GM18868 (cell line): ENCODE data around the gene GABRR1.

Source experiments
- ATAC-seq: cut with Tn5 transposase; IDR thresholded peaks from one replicate; pipeline ENCODE4 v1.9.1; 2021; ENCODE audit warnings: mild to moderate bottlenecking, moderate library complexity; ENCODE audit not compliant: unreplicated experiment

Gene GABRR1

GRCh38 chr6:89221129-89221528 is 4.0 kb upstream of the GABRR1 start:
- no peak for ATAC-seq

GRCh38 chr6:89216411-89216810 is 747 bp downstream of the GABRR1 start:
- no peak for ATAC-seq

DNA sequence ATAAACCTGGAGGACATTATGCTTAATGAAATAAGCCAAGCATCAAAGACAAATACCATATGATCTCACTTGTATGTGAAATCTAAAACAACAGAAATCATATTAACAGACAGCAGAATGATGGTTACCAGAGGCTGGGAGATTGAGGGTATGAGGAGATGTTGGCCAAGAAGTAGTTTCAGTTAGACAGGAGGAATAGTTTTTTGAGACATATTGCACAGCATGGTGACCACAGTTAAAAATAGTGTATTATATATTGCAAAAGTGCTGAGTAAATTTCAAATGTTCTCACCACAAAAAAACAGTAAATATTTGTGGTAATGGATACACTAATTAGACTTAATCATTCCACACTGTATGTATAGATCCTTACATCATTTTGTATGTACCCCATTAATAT is 1.8 kb downstream of the GABRR1 start:
- ATAC-seq = no peak

GRCh38 chr6:89214197-89214596 is 3.0 kb downstream of the GABRR1 start:
- no peak for ATAC-seq

DNA sequence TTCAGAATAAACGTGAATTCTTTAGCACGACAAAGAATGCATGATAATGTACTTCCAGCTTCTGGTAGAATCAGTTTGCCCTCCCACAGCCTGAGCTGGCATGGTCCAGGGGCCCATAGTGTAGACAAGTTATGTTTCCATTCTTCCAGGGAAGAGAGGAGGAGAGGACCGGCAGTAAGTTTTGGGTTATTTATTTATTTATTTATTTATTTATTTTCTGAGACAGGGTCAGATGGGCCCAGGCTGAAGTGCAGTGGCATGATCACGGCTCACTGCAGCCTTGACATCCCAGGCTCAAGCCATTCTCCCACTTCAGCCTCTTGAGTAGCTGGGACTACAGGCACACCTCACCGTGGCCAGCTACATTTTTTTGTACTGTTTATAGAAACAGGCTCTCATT is 4.7 kb downstream of the GABRR1 start:
- no peak for ATAC-seq

- no peak for ATAC-seq
These were observed 7.7 kb downstream of the GABRR1 start for GRCh38 chr6:89209457-89209856.

- ATAC-seq = no peak
These were observed 8.6 kb downstream of the GABRR1 start for GRCh38 chr6:89208551-89208950.

GRCh38 chr6:89205819-89206218 is 11.3 kb downstream of the GABRR1 start:
- ATAC-seq = no peak

- ATAC-seq = no peak
These were observed 13.1 kb downstream of the GABRR1 start for GRCh38 chr6:89204096-89204495.

- no peak for ATAC-seq
These were observed 16.4 kb downstream of the GABRR1 start for GRCh38 chr6:89200706-89201215.

DNA sequence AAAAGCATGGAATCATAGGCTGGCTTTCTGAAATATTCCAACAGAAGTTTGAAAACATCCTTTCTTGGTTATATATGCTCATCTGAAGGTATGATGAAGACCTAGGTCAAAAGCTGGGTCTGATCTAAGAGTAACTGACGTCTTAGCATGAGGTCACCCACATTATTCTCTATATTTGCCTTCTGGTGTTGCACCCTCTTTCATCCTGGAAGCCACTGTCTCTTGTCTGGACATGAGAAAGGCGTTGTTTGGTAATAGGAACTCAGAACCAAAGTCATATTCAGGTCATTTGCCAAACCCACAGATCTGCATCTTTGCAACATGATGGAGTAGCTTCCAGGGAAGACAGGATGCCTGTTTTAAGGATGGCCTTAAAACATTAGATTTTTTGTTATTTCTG is 17.6 kb downstream of the GABRR1 start:
- ATAC-seq = no peak

GRCh38 chr6:89198235-89198634 is 18.9 kb downstream of the GABRR1 start:
- no peak for ATAC-seq

GRCh38 chr6:89197141-89197540 is 20.0 kb downstream of the GABRR1 start:
- ATAC-seq = no peak

- no peak for ATAC-seq
These were observed 22.6 kb downstream of the GABRR1 start for GRCh38 chr6:89194559-89194958.

GRCh38 chr6:89190741-89191140 is 26.4 kb downstream of the GABRR1 start:
- ATAC-seq = no peak

GRCh38 chr6:89187504-89187903 is 29.7 kb downstream of the GABRR1 start:
- ATAC-seq = no peak

GRCh38 chr6:89186762-89187161 is 30.4 kb downstream of the GABRR1 start:
- no peak for ATAC-seq

DNA sequence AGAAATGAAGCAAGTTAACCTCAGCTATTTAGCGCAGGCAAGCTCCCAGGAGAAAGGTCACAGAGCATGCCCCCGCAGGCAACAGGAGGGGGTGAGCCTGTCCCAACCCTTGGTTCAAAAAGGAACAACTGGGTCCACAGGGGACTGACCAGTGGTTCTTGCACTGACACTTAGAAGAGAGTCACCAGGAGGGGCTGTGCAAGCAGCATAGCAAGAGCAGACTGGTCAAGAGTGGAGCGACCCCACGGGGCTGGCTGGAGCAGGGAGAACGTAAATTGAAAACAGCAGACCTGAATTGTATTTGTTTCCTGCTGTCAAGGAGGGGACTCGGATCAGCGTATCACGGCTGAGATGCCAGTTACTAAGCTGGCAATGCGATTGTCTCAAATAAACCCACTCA is 32.8 kb downstream of the GABRR1 start:
- ATAC-seq = no peak

DNA sequence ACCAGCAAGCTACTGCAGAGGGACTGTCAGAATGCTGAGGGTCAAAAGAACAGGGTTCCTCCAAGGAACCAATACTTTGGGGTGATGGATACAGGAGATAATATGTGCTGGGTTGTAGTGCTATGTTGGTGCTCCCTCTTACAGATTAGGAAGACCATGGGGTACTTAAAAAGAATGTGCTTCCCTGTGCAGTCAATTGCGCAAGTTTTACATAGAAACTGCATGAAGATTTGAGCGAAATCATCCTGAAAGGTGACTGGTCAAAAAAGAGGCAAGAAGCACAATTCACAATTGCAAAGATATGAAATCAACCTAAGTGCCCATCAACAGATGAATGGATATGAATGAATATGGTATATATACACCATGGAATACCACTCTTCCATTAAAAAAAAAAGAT is 33.9 kb downstream of the GABRR1 start:
- no peak for ATAC-seq

DNA sequence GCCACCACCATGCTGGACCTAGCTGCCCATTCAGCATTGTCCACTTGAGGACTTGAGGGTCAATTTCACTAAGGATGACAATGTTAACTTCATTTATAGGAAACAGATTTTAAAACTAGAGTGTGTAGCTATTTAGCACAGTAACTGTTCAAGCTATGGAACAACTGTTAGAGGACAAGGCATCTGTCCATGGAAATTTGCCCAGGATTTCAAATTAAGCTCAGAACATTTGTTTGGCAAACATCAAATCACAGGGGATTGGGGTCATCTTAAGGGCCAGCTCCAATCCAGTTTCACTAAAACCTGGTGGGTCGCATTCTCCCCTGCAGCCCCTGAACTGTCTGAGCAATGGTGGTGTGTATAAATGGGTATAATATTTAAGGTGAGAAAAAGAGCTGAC is 36.2 kb downstream of the GABRR1 start:
- no peak for ATAC-seq

DNA sequence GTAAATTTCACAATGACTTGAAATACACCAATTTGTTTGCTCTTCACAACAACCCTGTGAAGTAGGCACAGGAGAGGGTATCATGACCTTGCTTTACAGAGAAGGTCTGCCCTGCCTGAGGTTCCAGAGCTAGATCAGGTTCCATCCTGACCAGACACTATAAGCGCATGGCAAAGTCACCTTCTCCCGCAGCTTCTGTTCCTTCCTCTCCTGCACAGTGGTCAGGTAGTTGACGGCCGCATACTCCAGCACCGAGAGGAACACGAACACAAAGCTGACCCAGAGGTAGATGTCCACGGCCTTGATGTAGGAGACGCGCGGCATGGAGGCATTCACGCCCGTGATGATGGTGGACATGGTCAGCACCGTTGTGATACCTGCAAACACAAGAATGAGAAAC is 37.0 kb downstream of the GABRR1 start:
- ATAC-seq = no peak

- ATAC-seq = no peak
These were observed 43.5 kb downstream of the GABRR1 start for GRCh38 chr6:89173634-89174033.

DNA sequence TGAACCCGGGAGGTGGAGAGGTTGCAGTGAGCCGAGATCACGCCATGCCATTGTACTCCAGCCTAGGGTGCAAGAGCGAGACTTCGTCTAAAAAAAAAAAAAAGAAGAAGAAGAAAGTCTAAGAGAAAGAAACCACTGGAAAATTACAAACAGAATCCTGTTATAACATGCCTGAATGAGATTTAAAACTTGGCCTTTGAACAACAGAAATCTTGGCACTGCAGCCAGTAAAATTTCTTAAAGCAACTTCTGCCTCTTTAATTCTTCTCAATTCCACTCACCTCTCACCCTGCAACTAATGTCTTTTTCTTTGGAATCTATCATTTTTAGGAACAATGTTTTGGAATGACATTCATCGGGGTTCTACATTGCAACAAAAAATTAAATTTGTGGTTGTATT is 45.0 kb downstream of the GABRR1 start:
- no peak for ATAC-seq

GRCh38 chr6:89162047-89162371 is 55.1 kb downstream of the GABRR1 start:
- no peak for ATAC-seq
